ENCODE results near the gene TUBGCP2. TPM values are rescaled to one million over a fixed set of nuclear protein-coding genes. Genes with fewer than 3 reads are reported as not detected.

Gene TUBGCP2
- total and polyA plus RNA-seq, 7 donors = 20.3 to 53.2 (median 33.8) TPM

DNA sequence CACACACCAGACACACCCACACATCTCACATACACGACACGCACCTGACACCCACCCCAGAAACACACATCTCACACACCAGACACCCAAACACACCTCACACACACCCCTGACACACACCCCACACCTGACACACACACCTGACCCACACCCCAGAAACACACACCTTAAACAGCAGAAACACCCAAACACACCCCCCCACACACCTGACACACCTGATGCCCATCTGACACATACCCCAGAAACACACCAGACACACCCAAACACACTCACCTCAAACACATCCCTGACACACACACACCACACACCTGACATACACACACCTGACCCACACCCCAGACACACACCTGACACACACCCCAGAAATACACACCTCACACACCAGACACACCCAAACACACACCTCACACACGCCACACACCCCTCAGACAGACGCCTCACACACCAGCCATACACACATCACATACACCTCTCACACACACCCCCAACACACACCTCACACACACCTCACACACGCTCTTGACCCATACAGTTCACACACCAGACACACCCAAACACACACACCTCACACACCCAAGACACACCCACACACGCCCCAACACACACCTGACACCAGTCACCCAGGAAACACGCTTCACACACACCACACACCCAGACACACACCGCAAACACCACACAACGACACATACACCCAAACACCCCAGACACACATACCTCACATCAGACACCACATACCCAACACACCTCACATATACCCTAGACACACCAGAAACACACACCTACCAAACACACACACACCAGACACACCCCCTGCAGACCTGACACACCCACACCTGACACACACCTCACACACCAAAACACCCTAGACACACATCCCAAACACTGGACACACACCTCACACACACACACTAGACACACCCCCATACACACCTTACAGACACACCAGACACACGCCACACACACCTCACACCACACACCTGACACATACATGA is 29.7 kb upstream of the TUBGCP2 start:
- no peak for ATAC-seq

GRCh38 chr10:133337370-133337725 is 28.7 kb upstream of the TUBGCP2 start:
- ATAC-seq (no peak), DNase-seq (peak in 1 of 2 donors; percentile 12)
- intact Hi-C loops (cut with DNase I) = no loop called here
- Histone ChIP-seq H3K9me3 (no peaks in the 10 kb centered on the region), H3K27me3 (ENCODE audit: insufficient read depth in 3 of 3, low read length in 2 of 3) (peaks cover 0 to 66% (median 45%) of the 10 kb centered on the region in 3 donors), H3K4me3 (no peak overlapping the region), H3K4me1 (peaks cover 12% of the 10 kb centered on the region), H3K36me3 (ENCODE audit: insufficient read depth in 1 of 2, low read depth in 1 of 2) (no peaks in the 10 kb centered on the region), H3K27ac (no peak overlapping the region)
- WGBS, 3 donors = 81 to 95% (median 86%) methylated on average over 3 of the region's 3 CpGs
- TF ChIP-seq CTCF (IDR thresholded peaks at IDR 0.05) = no peak

More for the DNA sequence above, 29.7 kb upstream of the TUBGCP2 start:
- no peak overlapping the region for H3K4me3 ChIP-seq
- H3K27me3 ChIP-seq (ENCODE audit: insufficient read depth in 3 of 3, low read length in 2 of 3) = peaks cover 0 to 71% (median 41%) of the 10 kb centered on the region in 3 donors
- peak in 1 of 2 donors; percentile 36 for DNase-seq
- WGBS, 3 donors = 89 to 92% (median 90%) methylated on average over 10 of the region's 10 CpGs
- no peak for TF ChIP-seq CTCF (IDR thresholded peaks at IDR 0.05)
- no peaks in the 10 kb centered on the region for H3K9me3 ChIP-seq
- no peak overlapping the region for H3K27ac ChIP-seq
- no peaks in the 10 kb centered on the region for H3K36me3 ChIP-seq (ENCODE audit: insufficient read depth in 1 of 2, low read depth in 1 of 2)
- peaks cover 12% of the 10 kb centered on the region for H3K4me1 ChIP-seq
- intact Hi-C loops (cut with DNase I) = no loop called here

- H3K27me3 ChIP-seq (ENCODE audit: insufficient read depth in 3 of 3, low read length in 2 of 3) = peaks cover 0 to 66% (median 47%) of the 10 kb centered on the region in 3 donors
- no peaks in the 10 kb centered on the region for H3K9me3 ChIP-seq
- TF ChIP-seq CTCF (IDR thresholded peaks at IDR 0.05) = no peak
- intact Hi-C loops (cut with DNase I) = no loop called here
- no peak within 1 kb of the TSS for H3K27ac ChIP-seq
- DNase-seq (peak; percentile 24 to 62), ATAC-seq (peak in 1 of 4 donors; percentile 29)
- H3K4me3 ChIP-seq = peak within 1 kb of the TSS; percentile 56
- H3K36me3 ChIP-seq (ENCODE audit: insufficient read depth in 1 of 2, low read depth in 1 of 2) = no peaks in the 10 kb centered on the region
- H3K4me1 ChIP-seq = peaks cover 12% of the 10 kb centered on the region
- 10 to 13% (median 13%) methylated on average over 40 to 63 of the region's 63 CpGs for WGBS, 3 donors
These were observed 28.1 kb upstream of the TUBGCP2 start, which contains the start of gene CALY for GRCh38 chr10:133336577-133337369. Gene CALY (minus strand): TSS chr10:133336896. CDS start chr10:133328989, 7,907 bp downstream.

DNA sequence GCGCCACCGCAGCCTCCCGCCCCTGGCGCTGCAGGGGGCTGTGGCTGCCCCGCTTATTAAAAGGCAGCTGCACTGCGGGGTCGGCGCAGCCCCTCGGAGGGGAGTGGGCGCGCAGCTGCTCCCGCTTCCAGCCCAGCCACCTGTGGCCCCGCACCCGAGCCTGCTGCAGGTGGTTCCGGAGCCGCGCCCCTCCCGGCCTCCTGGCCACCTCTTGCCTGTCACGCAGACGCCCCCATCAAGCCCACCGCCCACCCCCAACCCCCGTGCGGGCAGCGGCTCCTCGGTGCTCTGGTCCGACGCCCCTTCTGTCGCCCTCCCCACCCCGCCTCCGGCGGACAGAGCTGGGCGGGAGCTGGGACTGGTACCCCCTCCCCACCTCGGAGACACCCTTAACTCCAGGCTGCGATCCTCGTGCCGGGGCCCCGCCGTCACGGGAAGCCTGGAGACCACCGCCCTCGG is 27.5 kb upstream of the TUBGCP2 start:
- WGBS, 3 donors = 2 to 4% (median 3%) methylated on average over 27 to 41 of the region's 41 CpGs
- no peaks in the 10 kb centered on the region for H3K9me3 ChIP-seq
- no peak for TF ChIP-seq CTCF (IDR thresholded peaks at IDR 0.05)
- peak overlapping the region; percentile 56 for H3K4me3 ChIP-seq
- peaks cover 0 to 66% (median 47%) of the 10 kb centered on the region in 3 donors for H3K27me3 ChIP-seq (ENCODE audit: insufficient read depth in 3 of 3, low read length in 2 of 3)
- no peak for ATAC-seq
- no peak overlapping the region for H3K27ac ChIP-seq
- intact Hi-C loops (cut with DNase I) = no loop called here
- no peaks in the 10 kb centered on the region for H3K36me3 ChIP-seq (ENCODE audit: insufficient read depth in 1 of 2, low read depth in 1 of 2)
- DNase-seq = peak; percentile 9 to 51
- peaks cover 12% of the 10 kb centered on the region for H3K4me1 ChIP-seq

Data from psoas muscle (tissue), 8 donors.